ENCODE measurements around the gene RLN1. TPM values are rescaled to one million over a fixed set of nuclear protein-coding genes. Genes with fewer than 3 reads are reported as not detected.

The RLN1 gene
- polyA plus RNA-seq, 2 of the 4 experiments (the other 2 are of a cell fraction): 0.23 TPM; not detected in 1

DNA sequence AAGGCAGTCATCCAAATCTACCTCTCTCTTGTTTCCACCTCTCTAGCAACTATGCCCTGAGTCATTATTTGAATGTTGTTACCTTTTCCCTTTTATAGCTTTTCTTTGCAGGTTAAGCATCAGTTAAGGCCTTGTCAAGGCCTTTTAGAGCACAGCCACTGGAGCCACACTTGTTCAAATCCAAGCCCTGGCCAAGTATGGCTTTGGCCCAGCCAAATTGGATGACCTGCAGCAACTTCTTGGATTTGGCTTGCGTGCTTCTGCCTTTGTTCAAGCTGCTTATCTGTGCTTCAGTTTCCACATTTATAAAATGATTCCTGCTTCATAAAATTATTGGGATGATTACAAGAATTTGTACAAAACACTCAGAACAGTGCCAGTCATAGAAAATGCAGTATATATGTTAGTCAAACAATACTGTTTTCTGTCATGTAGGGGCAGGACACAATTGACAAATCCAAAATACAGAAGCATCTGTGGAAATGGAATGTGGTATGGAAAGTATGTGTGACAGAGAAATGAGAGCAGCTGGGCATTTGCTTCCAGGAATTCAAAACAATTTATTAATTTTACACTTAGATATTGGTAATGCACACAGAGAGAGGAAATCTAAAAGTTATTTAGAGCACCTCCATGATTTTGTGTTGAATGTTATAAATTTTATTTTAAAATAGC is 17.9 kb upstream of the RLN1 start (continued):
- TF ChIP-seq, protein P1, sequence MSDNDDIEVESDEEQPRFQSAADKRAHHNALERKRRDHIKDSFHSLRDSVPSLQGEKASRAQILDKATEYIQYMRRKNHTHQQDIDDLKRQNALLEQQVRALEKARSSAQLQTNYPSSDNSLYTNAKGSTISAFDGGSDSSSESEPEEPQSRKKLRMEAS (IDR thresholded peaks at IDR 0.05): no peak

DNA sequence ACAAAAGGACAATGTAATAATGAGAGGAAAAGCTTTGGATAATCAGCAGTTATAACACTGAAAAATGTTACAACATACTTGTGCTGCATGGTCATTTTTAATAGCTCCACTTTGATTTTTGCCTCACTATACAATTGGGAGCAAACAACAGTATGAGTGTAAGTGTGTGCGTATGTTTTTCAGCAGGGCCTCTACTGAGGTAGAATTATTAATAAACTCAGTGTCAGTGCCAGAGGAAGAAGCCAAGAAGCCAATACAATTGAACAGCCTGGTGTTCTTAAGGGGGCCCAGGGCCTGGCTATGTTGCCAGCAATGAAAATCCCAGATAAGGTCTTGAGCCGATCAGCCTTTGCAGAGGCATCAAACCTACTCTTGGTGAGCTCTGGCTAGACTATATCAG is 16.1 kb upstream of the RLN1 start:
- Histone ChIP-seq H3K27ac (no peak overlapping the region), H3K4me1 (no peaks in the 10 kb centered on the region), H3K4me2 (no peak overlapping the region), H3K4me3 (no peak overlapping the region), H3K9me3 (no peaks in the 10 kb centered on the region)
- TF ChIP-seq, protein P2, sequence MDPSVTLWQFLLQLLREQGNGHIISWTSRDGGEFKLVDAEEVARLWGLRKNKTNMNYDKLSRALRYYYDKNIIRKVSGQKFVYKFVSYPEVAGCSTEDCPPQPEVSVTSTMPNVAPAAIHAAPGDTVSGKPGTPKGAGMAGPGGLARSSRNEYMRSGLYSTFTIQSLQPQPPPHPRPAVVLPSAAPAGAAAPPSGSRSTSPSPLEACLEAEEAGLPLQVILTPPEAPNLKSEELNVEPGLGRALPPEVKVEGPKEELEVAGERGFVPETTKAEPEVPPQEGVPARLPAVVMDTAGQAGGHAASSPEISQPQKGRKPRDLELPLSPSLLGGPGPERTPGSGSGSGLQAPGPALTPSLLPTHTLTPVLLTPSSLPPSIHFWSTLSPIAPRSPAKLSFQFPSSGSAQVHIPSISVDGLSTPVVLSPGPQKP (IDR thresholded peaks at IDR 0.05; ENCODE audit: low read depth, low read length): no peak
- TF ChIP-seq FOXS1 (CRISPR knock-in tag; IDR thresholded peaks at IDR 0.05): no peak
- TF ChIP-seq, protein P1 (IDR thresholded peaks at IDR 0.05): no peak
- no peak for TF ChIP-seq HDAC2 (IDR thresholded peaks at IDR 0.05)
- no peak for TF ChIP-seq CBX8 (IDR thresholded peaks at IDR 0.05)
- TF ChIP-seq BHLHE40 (IDR thresholded peaks at IDR 0.05; ENCODE audit: low read depth, low read length): no peak
- no peak for TF ChIP-seq CEBPB (IDR thresholded peaks at IDR 0.05)
- no peak for TF ChIP-seq ZSCAN20 (CRISPR knock-in tag; IDR thresholded peaks at IDR 0.05)
- no peak for TF ChIP-seq RFX5 (IDR thresholded peaks at IDR 0.05)
- no peak for TF ChIP-seq CHD4 (IDR thresholded peaks at IDR 0.05; ENCODE audit: borderline replicate concordance)
- TF ChIP-seq MAFK (IDR thresholded peaks at IDR 0.05; ENCODE audit: partially characterized antibody): no peak
- TF ChIP-seq JUNB (IDR thresholded peaks at IDR 0.05): no peak
- TF ChIP-seq, protein P3, sequence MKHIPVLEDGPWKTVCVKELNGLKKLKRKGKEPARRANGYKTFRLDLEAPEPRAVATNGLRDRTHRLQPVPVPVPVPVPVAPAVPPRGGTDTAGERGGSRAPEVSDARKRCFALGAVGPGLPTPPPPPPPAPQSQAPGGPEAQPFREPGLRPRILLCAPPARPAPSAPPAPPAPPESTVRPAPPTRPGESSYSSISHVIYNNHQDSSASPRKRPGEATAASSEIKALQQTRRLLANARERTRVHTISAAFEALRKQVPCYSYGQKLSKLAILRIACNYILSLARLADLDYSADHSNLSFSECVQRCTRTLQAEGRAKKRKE (CRISPR knock-in tag; IDR thresholded peaks at IDR 0.05; ENCODE audit: low read depth): no peak
- TF ChIP-seq, protein P4, sequence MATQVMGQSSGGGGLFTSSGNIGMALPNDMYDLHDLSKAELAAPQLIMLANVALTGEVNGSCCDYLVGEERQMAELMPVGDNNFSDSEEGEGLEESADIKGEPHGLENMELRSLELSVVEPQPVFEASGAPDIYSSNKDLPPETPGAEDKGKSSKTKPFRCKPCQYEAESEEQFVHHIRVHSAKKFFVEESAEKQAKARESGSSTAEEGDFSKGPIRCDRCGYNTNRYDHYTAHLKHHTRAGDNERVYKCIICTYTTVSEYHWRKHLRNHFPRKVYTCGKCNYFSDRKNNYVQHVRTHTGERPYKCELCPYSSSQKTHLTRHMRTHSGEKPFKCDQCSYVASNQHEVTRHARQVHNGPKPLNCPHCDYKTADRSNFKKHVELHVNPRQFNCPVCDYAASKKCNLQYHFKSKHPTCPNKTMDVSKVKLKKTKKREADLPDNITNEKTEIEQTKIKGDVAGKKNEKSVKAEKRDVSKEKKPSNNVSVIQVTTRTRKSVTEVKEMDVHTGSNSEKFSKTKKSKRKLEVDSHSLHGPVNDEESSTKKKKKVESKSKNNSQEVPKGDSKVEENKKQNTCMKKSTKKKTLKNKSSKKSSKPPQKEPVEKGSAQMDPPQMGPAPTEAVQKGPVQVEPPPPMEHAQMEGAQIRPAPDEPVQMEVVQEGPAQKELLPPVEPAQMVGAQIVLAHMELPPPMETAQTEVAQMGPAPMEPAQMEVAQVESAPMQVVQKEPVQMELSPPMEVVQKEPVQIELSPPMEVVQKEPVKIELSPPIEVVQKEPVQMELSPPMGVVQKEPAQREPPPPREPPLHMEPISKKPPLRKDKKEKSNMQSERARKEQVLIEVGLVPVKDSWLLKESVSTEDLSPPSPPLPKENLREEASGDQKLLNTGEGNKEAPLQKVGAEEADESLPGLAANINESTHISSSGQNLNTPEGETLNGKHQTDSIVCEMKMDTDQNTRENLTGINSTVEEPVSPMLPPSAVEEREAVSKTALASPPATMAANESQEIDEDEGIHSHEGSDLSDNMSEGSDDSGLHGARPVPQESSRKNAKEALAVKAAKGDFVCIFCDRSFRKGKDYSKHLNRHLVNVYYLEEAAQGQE (IDR thresholded peaks at IDR 0.05): no peak
- TF ChIP-seq HEYL (CRISPR knock-in tag; IDR thresholded peaks at IDR 0.05): no peak
- no peak for TF ChIP-seq ESRRA (IDR thresholded peaks at IDR 0.05; ENCODE audit: borderline replicate concordance, low read length)
- no peak for TF ChIP-seq EHMT2 (IDR thresholded peaks at IDR 0.05; ENCODE audit: low read depth)
- TF ChIP-seq FOSB (CRISPR knock-in tag; IDR thresholded peaks at IDR 0.05): no peak
- no peak for ATAC-seq
- ChIA-PET CTCF (interaction anchor here (0.7 kb wide), 1 partner anchor 58 kb away, joined by 3 read pairs; no protein-coding TSS in a partner anchor), POLR2A (no interaction called here)
- 80% methylated on average over 2 of the region's 2 CpGs for WGBS (ENCODE audit: missing lambda C conversion rate)
- DNase-seq (ENCODE audit: low read depth in 1 of 2, low spot score in 1 of 2): no peak
- FAIRE-seq: no peak

DNA sequence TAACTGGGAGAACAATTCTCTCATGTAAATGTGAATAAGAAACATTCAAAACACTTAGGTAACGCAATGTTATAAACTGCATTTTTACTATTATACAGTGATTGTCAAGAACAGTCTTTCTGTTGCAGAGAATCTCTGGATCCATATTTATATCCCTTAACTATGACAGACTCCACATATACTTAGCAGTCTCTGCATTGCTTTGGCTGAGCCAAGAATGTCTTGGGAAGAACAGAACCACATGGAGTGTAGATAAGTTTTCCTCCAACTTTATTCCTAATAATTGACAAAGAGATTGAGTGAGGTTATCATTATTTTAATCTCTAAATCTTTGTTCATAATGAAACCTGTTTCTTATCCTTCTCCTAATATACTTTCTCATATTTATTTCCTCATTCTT is 15.6 kb upstream of the RLN1 start:
- 0 out of 3 replicates have a peak, but pooled peaks cover under 1% of the 10 kb centered on the region for H3K9me3 ChIP-seq
- FAIRE-seq (no peak), ATAC-seq (no peak), DNase-seq (ENCODE audit: low read depth in 1 of 2, low spot score in 1 of 2) (no peak)
- no peak overlapping the region for H3K4me3 ChIP-seq
- H3K4me1 ChIP-seq: no peaks in the 10 kb centered on the region
- CTCF ChIA-PET: no interaction called here
- WGBS (ENCODE audit: missing lambda C conversion rate): 98% methylated on average over 1 of the region's 1 CpG
- no peak overlapping the region for H3K27ac ChIP-seq
- no peak overlapping the region for H3K4me2 ChIP-seq
- POLR2A ChIA-PET: no interaction called here
- TF ChIP-seq CHD4 (IDR thresholded peaks at IDR 0.05; ENCODE audit: borderline replicate concordance): no peak
- TF ChIP-seq ZFP36 (IDR thresholded peaks at IDR 0.05; ENCODE audit: borderline replicate concordance, partially characterized antibody): no peak
- TF ChIP-seq MAZ (IDR thresholded peaks at IDR 0.05; ENCODE audit: borderline replicate concordance, low read depth, low read length): no peak
- no peak for TF ChIP-seq CBX2 (IDR thresholded peaks at IDR 0.05; ENCODE audit: borderline replicate concordance, low read depth)
- TF ChIP-seq CBX8 (IDR thresholded peaks at IDR 0.05): no peak
- no peak for TF ChIP-seq ZSCAN20 (CRISPR knock-in tag; IDR thresholded peaks at IDR 0.05)
- no peak for TF ChIP-seq HOXA7 (CRISPR knock-in tag; IDR thresholded peaks at IDR 0.05)
- TF ChIP-seq GATA3 (IDR thresholded peaks at IDR 0.05; ENCODE audit: borderline replicate concordance): no peak
- TF ChIP-seq, protein P1 (IDR thresholded peaks at IDR 0.05): no peak
- TF ChIP-seq, protein P5, sequence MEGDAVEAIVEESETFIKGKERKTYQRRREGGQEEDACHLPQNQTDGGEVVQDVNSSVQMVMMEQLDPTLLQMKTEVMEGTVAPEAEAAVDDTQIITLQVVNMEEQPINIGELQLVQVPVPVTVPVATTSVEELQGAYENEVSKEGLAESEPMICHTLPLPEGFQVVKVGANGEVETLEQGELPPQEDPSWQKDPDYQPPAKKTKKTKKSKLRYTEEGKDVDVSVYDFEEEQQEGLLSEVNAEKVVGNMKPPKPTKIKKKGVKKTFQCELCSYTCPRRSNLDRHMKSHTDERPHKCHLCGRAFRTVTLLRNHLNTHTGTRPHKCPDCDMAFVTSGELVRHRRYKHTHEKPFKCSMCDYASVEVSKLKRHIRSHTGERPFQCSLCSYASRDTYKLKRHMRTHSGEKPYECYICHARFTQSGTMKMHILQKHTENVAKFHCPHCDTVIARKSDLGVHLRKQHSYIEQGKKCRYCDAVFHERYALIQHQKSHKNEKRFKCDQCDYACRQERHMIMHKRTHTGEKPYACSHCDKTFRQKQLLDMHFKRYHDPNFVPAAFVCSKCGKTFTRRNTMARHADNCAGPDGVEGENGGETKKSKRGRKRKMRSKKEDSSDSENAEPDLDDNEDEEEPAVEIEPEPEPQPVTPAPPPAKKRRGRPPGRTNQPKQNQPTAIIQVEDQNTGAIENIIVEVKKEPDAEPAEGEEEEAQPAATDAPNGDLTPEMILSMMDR (IDR thresholded peaks at IDR 0.05): no peak
- no peak for TF ChIP-seq HDAC2 (IDR thresholded peaks at IDR 0.05)
- TF ChIP-seq, protein P3 (CRISPR knock-in tag; IDR thresholded peaks at IDR 0.05; ENCODE audit: low read depth): no peak
